ENCODE data around the gene COL4A1. TPM values are rescaled to one million over a fixed set of nuclear protein-coding genes. Genes with fewer than 3 reads are reported as not detected.

The COL4A1 gene
- total RNA-seq, 2 donors from 2014 or later, result 19.6 to 65.3 TPM

DNA sequence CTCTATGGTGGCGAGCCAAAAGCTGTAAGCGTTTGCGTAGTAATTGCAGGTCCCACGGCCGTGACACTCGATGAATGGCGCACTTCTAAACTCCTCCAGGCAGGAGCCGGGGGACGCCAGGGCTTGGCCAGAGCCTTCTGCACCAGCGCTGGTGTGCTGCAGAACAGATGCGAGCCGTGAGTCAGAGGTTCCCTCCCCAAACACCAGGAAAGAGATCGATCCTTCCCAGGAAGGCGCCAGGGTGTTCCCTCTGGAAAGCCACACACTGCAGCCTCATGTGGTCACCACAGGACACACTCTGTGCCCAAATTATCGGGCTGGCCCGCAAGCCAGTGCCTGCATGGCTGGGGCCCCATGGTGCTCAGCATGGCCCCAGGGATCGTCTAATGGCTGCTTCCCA is 154.6 kb downstream of the COL4A1 start:
- intact Hi-C loops (cut with DNase I, micrococcal nuclease), result no loop called here
- no peak for ATAC-seq
- DNase-seq, result no peak

GRCh38 chr13:110151462-110151861 is 155.5 kb downstream of the COL4A1 start:
- intact Hi-C loops (cut with DNase I, micrococcal nuclease), result no loop called here
- ATAC-seq (no peak), DNase-seq (no peak)

DNA sequence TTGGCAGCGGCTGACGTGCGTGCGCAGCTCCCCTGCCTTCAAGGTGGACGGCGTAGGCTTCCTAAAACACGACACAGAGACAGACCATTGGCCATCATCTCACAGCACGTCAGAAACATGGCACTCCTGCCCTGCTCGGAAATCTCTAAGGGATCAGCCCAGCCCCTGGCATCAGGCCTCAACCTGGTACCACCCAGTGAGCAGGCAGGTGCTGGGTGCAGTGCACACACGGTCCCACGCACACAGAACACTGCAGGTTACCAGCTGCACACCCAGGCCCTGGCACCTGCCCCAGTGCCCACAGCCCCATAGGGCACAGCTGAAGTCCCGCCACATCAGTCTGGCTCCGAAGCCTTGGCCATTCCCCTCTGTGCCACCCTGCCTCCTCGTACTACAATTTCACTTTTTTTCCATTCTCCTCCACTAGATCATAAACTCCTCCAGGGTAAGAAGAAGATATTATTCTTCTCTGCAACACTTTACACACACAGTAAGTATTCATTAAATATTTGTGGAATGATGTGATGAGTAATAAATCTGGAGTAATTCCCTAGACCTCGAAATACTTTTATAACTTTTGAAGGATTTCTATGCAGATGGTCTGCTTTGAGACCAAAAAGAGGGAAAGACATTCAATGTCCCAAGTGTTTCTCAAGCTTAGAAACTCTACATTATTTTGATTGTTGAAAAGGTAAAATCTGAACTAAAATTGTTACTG is 156.4 kb downstream of the COL4A1 start:
- intact Hi-C loops (cut with DNase I, micrococcal nuclease), result no loop called here
- ATAC-seq (no peak), DNase-seq (no peak)

DNA sequence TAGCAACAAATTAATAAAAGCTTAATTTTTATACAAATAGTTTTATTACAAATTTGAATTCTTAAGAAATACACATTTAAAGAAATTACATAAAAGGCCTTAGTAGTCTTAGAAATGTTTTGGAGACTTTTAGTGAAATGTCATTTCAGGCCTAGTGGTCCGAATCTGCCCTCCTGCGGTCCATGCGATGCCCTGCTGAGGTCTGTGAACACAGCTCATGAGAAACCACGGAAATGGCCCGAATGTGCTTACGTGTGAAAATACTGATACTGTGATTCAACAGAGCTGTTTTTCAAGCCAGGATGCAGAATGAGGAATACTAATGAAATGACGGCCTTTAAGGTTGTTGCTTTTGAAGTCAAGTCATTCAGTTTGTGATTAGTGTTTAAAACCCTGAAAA is 157.9 kb downstream of the COL4A1 start:
- DNase-seq (no peak), ATAC-seq (no peak)
- intact Hi-C loops (cut with DNase I, micrococcal nuclease), result no loop called here

DNA sequence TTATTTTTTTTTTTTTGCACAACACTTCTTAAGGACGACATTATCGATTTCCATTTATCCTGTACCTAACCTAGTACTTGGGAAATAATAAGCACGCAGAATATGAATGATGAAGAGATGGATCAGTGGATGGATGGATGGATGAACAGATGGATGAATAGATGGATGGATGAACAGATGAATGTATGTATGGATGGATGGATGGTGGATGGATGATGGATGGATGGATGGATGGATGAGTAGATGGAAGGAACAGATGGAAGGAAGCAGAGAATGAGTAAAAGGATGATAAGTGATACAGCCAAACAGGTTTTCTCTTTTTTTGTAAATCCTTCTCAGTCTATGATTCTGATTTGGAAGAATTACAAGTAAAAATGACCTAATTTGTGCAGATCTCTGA is 166.9 kb downstream of the COL4A1 start:
- intact Hi-C loops (cut with DNase I, micrococcal nuclease), result no loop called here
- ATAC-seq (no peak), DNase-seq (no peak)

DNA sequence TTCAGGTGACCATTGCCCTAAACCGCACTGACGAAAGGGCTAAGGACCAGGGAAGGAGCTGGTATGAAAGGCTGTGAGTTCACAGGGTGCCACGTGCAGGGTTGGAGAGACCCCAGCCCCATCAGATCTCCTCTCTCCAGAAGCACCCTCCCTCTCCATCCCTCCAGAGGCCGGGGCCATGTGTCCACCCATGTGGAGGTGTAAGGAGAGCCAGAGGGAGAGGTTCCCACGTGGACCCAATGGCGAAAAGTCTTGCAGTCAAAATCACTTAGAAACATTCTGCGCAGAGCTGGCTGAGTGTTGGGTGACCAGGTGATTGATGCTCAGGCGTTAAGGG is 168.3 kb downstream of the COL4A1 start:
- intact Hi-C loops (cut with DNase I, micrococcal nuclease), result loop anchor here in 1 of 2 donors (10.0 kb wide), 1 partner anchor 1174 kb away; no protein-coding TSS in a partner anchor
- ATAC-seq, result no peak
- no peak for DNase-seq

DNA sequence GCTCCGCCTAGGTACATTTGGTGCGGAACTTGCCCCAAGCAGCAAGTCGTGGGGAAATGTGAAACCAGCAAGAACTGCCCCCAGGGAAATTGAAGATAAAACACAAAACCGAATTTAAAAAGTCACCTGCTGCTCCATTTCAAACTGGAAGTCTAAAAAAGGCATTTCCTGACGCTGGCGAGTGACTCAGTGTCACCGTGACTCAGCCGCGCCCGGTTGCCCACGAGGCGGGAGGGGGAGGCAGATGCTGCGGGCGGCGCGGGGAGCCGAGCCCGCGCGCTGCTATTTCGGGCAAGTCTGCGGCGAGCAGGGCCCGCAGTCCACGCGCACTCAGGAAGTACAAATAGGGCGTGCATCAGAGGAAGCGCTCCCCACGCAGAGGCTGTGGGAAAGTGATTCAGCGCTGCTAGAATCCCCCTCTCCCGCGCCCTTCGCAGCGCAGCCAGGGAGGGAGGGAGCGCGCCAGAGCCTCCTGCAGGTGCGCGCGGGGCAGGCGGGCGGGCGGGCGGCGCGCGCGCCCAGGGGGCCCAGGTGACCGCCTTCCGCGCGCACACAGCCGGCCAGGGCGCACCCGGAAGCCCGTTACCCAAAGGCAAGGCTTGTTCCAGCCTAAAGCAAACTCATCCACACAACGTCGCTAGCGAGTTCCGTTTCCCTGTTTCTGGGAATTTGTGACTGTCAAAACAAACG is 168.8 kb downstream of the COL4A1 start:
- DNase-seq (peak; percentile 43 to 58), ATAC-seq (peak; percentile 93)
- intact Hi-C loops (cut with DNase I, micrococcal nuclease), result loop anchor here in 1 of 2 donors (10.0 kb wide), 1 partner anchor 1173 kb away; no protein-coding TSS in a partner anchor

DNA sequence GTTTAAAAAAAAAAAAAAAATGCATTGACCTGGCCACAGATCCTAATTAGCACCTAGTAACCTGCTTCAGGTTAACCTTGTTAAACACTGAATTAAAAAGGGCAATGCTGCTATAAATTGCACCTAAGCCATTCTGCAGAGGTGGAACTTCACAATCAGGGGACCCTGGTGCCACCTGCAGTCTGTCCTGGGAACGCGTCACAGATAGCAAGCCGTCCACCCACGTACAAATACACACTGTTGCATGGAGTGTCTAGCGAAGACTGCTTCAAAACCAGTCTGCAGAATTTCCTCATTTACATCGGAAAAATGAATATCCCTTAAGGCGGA is 169.3 kb downstream of the COL4A1 start:
- peak; percentile 80 for ATAC-seq
- DNase-seq, result peak; percentile 37 to 47
- intact Hi-C loops (cut with DNase I, micrococcal nuclease), result loop anchor here in 1 of 2 donors (10.0 kb wide), 1 partner anchor 1173 kb away; no protein-coding TSS in a partner anchor

GRCh38 chr13:110136660-110137585 is 170.0 kb downstream of the COL4A1 start:
- ATAC-seq, result no peak
- DNase-seq, result no peak
- intact Hi-C loops (cut with DNase I, micrococcal nuclease), result loop anchor here in 1 of 2 donors (10.0 kb wide), 1 partner anchor 1172 kb away; no protein-coding TSS in a partner anchor

- intact Hi-C loops (cut with DNase I, micrococcal nuclease), result loop anchor here in 1 of 2 donors (10.0 kb wide), 1 partner anchor 1171 kb away; no protein-coding TSS in a partner anchor
- DNase-seq (no peak), ATAC-seq (no peak)
These were observed 170.9 kb downstream of the COL4A1 start for GRCh38 chr13:110135977-110136597.

DNA sequence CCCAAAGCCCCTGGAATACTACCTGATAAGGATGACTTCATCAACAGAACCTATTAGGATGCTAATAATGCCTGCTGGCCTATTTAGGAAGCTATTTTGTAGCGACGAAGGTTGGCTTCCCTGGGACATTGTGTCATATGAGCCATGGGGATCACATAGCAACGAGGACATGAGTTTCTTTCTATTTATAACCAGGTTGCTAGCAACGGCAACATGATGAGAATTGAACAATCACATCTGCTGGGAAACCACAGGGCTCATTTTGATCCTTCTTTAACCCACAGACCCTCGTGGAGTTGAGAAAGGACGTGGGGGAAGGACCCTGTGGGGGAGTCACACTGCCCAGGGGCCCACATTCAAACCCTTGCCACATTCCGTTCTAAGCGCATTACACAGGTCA is 172.2 kb downstream of the COL4A1 start:
- intact Hi-C loops (cut with DNase I, micrococcal nuclease), result loop anchor here in 1 of 2 donors (10.0 kb wide), 1 partner anchor 1170 kb away; no protein-coding TSS in a partner anchor
- DNase-seq, result no peak
- no peak for ATAC-seq

- no peak for DNase-seq
- no peak for ATAC-seq
- intact Hi-C loops (cut with DNase I, micrococcal nuclease), result loop anchor here in 1 of 2 donors (10.0 kb wide), 1 partner anchor 1169 kb away; no protein-coding TSS in a partner anchor
These were observed 173.3 kb downstream of the COL4A1 start for GRCh38 chr13:110133425-110134235.

GRCh38 chr13:110132225-110132982 is 174.6 kb downstream of the COL4A1 start:
- intact Hi-C loops (cut with DNase I, micrococcal nuclease), result loop anchor here in 1 of 2 donors (10.0 kb wide), 1 partner anchor 1168 kb away; no protein-coding TSS in a partner anchor
- no peak for ATAC-seq
- no peak for DNase-seq

GRCh38 chr13:110131424-110131823 is 175.5 kb downstream of the COL4A1 start:
- ATAC-seq (no peak), DNase-seq (no peak)
- intact Hi-C loops (cut with DNase I, micrococcal nuclease), result loop anchor here in 1 of 2 donors (10.0 kb wide), 1 partner anchor 1167 kb away; no protein-coding TSS in a partner anchor

GRCh38 chr13:110130431-110130830 is 176.5 kb downstream of the COL4A1 start:
- DNase-seq (no peak), ATAC-seq (no peak)
- intact Hi-C loops (cut with DNase I, micrococcal nuclease), result loop anchor here in 1 of 2 donors (10.0 kb wide), 1 partner anchor 1166 kb away; no protein-coding TSS in a partner anchor

- DNase-seq (no peak), ATAC-seq (no peak)
- intact Hi-C loops (cut with DNase I, micrococcal nuclease), result loop anchor here in 1 of 2 donors (10.0 kb wide), 1 partner anchor 1165 kb away; no protein-coding TSS in a partner anchor
These were observed 177.3 kb downstream of the COL4A1 start for GRCh38 chr13:110129539-110130186.
